Vagina (tissue), 2 donors: ENCODE measurements around the gene C19orf53. TPM values are rescaled to one million over a fixed set of nuclear protein-coding genes. Genes with fewer than 3 reads are reported as not detected.
A peak's percentile ranks its signal among the peaks of the same experiment; 100 is the strongest.

Experiments
- DNase-seq, 2 donors: peaks; one replicate each; pipeline ENCODE4 v3.0.0-alpha.2; 2017; ENCODE audit errors: extremely low spot score in 2 of 2
- H3K27ac ChIP-seq: fragments of 200-600 bp; sonication (generic); one replicate; pipeline ENCODE4 v1.5.1; 2019
- H3K27me3 ChIP-seq: fragments of 200-600 bp; sonication (generic); one replicate; pipeline ENCODE4 v1.5.1; 2019
- H3K36me3 ChIP-seq, 2 donors: fragments of 200-600 bp; sonication (generic); one replicate each; pipeline ENCODE4 v1.5.1; 2017 to 2019
- H3K4me1 ChIP-seq: fragments of 200-600 bp; sonication (generic); one replicate; pipeline ENCODE4 v1.5.1; 2019
- H3K4me3 ChIP-seq, 2 donors: fragments of 200-600 bp; sonication (generic); 1 replicate in 1 of 2; 2 replicates in 1 of 2; pipeline ENCODE4 v1.5.1; 2016 to 2019
- H3K9me3 ChIP-seq: fragments of 200-600 bp; sonication (generic); one replicate; pipeline ENCODE4 v1.5.1; 2019
- CTCF ChIP-seq, 3 experiments: fragments of 450-650 bp in 2 of 3; fragments of 200-600 bp in 1 of 3; sonication (generic) in 1 of 3; IDR thresholded peaks; one replicate each; pipeline ENCODE4 v1.5.1; 2017 to 2019; ENCODE audit warnings: antibody characterized with exemption in 3 of 3, mild to moderate bottlenecking in 2 of 3, moderate library complexity in 2 of 3
- POLR2A ChIP-seq, 2 donors: fragments of 450-650 bp; IDR thresholded peaks; one replicate each; pipeline ENCODE4 v1.6.1; 2017; ENCODE audit warnings: antibody characterized with exemption in 2 of 2, mild to moderate bottlenecking in 2 of 2, moderate library complexity in 2 of 2
- POLR2AphosphoS5 ChIP-seq, 2 donors: sonication (generic); formaldehyde crosslinking; IDR thresholded peaks; one replicate each; pipeline ENCODE4 v1.9.0; 2017; ENCODE audit warnings: antibody characterized with exemption in 2 of 2, mild to moderate bottlenecking in 2 of 2, low read depth in 1 of 2; ENCODE audit not compliant: insufficient read depth in 1 of 2
- intact Hi-C: fragments of 100-400 bp; cut with DNase I; formaldehyde crosslinking; loops from one replicate; pipeline ENCODE4 v1.15.1; 2023
- total RNA-seq: library from RNA; depleted of rRNA; stranded (reverse); fragments of >200 nt; gene quantifications from one replicate; pipeline ENCODE4 v1.2.3, GENCODE V29; 2016

C19orf53 gene
- total RNA-seq, 1 donor from 2014 or later: 189 TPM

DNA sequence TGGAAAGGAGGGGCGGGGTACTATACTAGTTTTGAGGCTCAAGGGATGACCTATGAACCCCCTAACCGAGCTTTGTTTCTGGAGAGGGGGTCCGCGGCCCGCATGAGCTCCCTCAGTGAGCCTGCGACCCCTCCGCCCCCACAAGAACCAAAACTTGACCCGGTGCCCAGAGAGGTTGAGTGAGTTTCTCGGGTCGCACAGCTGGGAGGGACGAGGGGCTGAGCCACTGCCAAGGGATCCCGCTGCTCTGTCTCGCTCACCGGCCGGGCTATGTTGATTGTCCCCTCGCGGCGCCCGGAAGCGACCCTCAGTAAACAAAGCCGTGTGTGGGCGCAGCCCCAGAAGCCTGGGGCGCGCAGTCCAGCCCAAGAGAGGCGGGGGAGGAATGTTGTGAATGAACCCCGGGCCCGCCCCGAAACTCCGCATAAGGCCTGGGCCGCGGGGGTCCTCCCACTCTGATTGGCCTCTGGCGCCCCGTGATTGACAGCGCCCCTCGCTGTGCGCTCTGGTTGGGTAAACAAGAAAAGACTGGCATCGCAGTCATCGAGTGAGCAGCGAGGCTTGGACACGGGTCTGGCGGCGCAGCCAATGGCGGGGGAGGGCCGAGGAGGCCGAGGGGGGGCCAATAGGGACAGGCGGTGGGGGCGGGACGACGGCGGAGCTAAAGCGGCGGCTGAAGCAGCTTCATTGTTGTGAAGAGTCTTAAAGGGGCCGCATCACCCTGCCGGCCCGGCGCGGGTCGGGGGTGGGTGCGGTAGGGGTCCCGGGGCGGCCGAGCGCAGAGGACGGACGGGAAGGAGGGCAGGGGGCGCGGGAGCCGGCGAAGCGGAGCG is 20.7 kb downstream of the C19orf53 start, which contains the start of gene ZSWIM4:
TSS of gene ZSWIM4 (plus strand) at position 687 of the 833 bp plus-strand sequence. CDS start 206 bp downstream, outside the sequence.
- Histone ChIP-seq H3K4me1 (peaks cover 35% of the 10 kb centered on the region), H3K27me3 (no peaks in the 10 kb centered on the region), H3K9me3 (no peaks in the 10 kb centered on the region), H3K4me3 (peak within 1 kb of the TSS; percentile 65 to 94), H3K36me3 (no peaks in the 10 kb centered on the region), H3K27ac (peak within 1 kb of the TSS; percentile 94)
- TF ChIP-seq CTCF (IDR thresholded peaks at IDR 0.05) (no peak), POLR2AphosphoS5 (IDR thresholded peaks at IDR 0.05; ENCODE audit: insufficient read depth in 1 of 2, low read depth in 1 of 2) (peak; percentile 87 to 90), POLR2A (IDR thresholded peaks at IDR 0.05) (peak in 1 of 2 donors; percentile 52)
- intact Hi-C loops: loop anchor here (5.0 kb wide), 2 partner anchors 37 to 62 kb away; no protein-coding TSS in a partner anchor
- DNase-seq: peak; percentile 98 to 99

- Histone ChIP-seq H3K4me1 (peaks cover 35% of the 10 kb centered on the region), H3K9me3 (no peaks in the 10 kb centered on the region), H3K36me3 (no peaks in the 10 kb centered on the region), H3K27ac (peak overlapping the region; percentile 94), H3K4me3 (peak overlapping the region; percentile 65 to 94), H3K27me3 (no peaks in the 10 kb centered on the region)
- no peak for TF ChIP-seq CTCF (IDR thresholded peaks at IDR 0.05)
- TF ChIP-seq POLR2AphosphoS5 (IDR thresholded peaks at IDR 0.05; ENCODE audit: insufficient read depth in 1 of 2, low read depth in 1 of 2): no peak
- intact Hi-C loops: loop anchor here (5.0 kb wide), 2 partner anchors 37 to 62 kb away; no protein-coding TSS in a partner anchor
- no peak for DNase-seq
Measured at GRCh38 chr19:13795595-13796300, 21.5 kb downstream of the C19orf53 start.

DNA sequence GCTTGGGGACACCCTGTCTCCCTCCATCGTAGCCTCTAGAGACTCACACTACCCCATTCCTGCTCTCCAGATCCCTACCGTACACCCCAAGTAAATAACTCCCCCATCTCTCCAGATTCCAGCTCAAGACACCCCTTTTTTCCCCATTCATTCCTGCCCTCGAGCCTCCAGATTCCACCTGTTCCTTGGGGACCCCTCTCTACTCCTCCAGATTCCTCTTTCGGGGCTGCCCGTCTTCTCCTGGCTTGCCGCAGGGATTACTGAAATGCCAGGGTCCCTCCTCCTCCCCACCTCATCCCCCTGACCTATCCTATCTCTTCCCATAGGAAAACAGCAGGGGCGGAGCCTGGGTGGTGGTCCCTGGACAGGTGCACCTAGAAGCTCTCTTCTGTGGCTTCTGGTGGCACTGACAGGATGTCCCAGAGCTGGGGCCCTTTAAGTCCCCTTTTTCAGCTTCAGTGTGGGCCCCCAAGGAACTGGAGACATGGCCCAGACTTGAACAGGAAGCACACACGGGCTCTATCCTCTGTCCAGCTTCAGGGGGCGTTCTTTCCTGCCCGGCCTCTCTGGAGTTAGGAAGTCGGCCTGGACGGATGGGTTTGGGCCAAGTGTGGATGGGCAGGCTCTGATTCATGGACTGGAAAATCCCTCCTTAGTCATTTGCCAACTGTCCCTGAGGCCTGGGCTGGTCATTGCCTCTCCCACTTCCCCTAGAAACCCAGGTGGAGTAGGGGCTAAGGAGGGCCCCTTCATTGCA is 22.2 kb downstream of the C19orf53 start:
- no peak for DNase-seq
- Histone ChIP-seq H3K4me3 (peak overlapping the region; percentile 65 to 94), H3K27ac (peak overlapping the region; percentile 94), H3K9me3 (no peaks in the 10 kb centered on the region), H3K36me3 (no peaks in the 10 kb centered on the region), H3K27me3 (no peaks in the 10 kb centered on the region), H3K4me1 (peaks cover 35% of the 10 kb centered on the region)
- intact Hi-C loops: loop anchor here (5.0 kb wide), 2 partner anchors 36 to 61 kb away; no protein-coding TSS in a partner anchor
- TF ChIP-seq CTCF (IDR thresholded peaks at IDR 0.05) (no peak), POLR2A (IDR thresholded peaks at IDR 0.05) (no peak), POLR2AphosphoS5 (IDR thresholded peaks at IDR 0.05; ENCODE audit: insufficient read depth in 1 of 2, low read depth in 1 of 2) (peak; percentile 55 to 56)

DNA sequence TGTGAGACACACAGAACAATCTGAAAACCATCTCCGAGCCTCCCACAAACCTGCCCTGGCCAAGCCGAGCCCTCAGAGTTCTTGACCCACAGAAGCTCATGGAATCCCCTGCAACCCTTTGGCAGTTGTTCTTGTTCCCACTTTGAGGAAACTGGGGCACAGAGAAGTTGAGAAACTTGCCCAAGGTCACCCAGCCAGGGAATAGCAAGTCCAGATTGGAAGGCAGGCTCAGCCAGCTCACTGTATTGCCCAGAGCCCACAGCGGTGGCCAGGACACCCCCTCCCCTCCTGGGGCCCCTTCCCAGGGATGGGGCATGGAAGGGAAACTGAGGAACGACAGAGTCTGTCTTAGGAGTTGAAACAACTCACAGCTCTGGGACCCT is 22.8 kb downstream of the C19orf53 start:
- Histone ChIP-seq H3K4me3 (peak overlapping the region in 1 of 2 donors; percentile 65), H3K27ac (peak overlapping the region; percentile 94)

More for the DNA sequence above, 22.8 kb downstream of the C19orf53 start:
- Histone ChIP-seq H3K9me3 (no peaks in the 10 kb centered on the region), H3K27me3 (no peaks in the 10 kb centered on the region), H3K36me3 (no peaks in the 10 kb centered on the region), H3K4me1 (peaks cover 35% of the 10 kb centered on the region)
- intact Hi-C loops: loop anchor here (5.0 kb wide), 2 partner anchors 35 to 60 kb away; no protein-coding TSS in a partner anchor
- TF ChIP-seq POLR2A (IDR thresholded peaks at IDR 0.05): no peak
- TF ChIP-seq POLR2AphosphoS5 (IDR thresholded peaks at IDR 0.05; ENCODE audit: insufficient read depth in 1 of 2, low read depth in 1 of 2): no peak
- TF ChIP-seq CTCF (IDR thresholded peaks at IDR 0.05): no peak
- DNase-seq: no peak
